LNCaP clone FGC (cell line): ENCODE results near the gene MAGIX.

Source experiments
- DNase-seq: peaks from one replicate; pipeline ENCODE4 v3.0.0-alpha.2; 2011; ENCODE audit warnings: low read depth
- H3K4me3 ChIP-seq: 2 replicates; pipeline ENCODE4 v1.5.1; 2011; ENCODE audit warnings: mild to moderate bottlenecking, low read depth, low read length, control low read depth
- CTCF ChIP-seq: IDR thresholded peaks from 2 replicates; pipeline ENCODE4 v1.5.1; 2012; ENCODE audit warnings: mild to moderate bottlenecking; ENCODE audit not compliant: control insufficient read depth, insufficient read depth; ENCODE audit errors: extremely low read depth

The MAGIX gene

DNA sequence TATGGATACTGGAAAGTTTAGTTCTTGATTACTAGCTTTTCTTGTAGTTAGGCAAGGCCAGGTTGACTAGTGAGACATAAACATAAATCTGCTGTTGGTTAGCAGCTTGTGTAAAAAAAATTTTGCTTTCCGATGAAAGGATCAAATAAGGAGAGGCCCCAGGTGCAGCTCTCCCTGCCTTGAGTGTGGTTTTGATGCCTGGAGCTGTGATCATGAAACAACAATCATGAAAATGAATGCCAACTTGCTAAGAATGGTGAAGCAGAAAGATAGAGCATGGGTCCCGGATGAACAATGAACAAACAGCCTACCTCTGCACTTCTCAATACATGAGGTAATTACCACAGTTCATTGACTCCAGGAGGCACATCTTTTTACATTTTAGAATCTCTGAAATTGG lies 51.9 kb downstream of the MAGIX start:
- no peak for TF ChIP-seq CTCF

GRCh38 chrX:49214996-49215526 lies 52.5 kb downstream of the MAGIX start:
- H3K4me3 ChIP-seq = no peak overlapping the region
- DNase-seq = no peak
- TF ChIP-seq CTCF = no peak

More for the DNA sequence above, 51.9 kb downstream of the MAGIX start:
- DNase-seq = no peak
- H3K4me3 ChIP-seq = no peak overlapping the region
